OCI-LY1 (cell line): Measurements from ENCODE around the gene CD82.

Experiments used
- H2AFZ ChIP-seq: fragments of 200-600 bp; sonication (generic), shearing (Covaris generic); 2 replicates; pipeline ENCODE4 v1.6.0; 2014; ENCODE audit warnings: antibody characterized with exemption, mild to moderate bottlenecking, low read length
- H3F3A ChIP-seq: fragments of 200-600 bp; sonication (generic), shearing (Covaris generic); 2 replicates; pipeline ENCODE4 v1.6.0; 2014; ENCODE audit warnings: mild to moderate bottlenecking, antibody characterized with exemption, low read length, moderate library complexity; ENCODE audit not compliant: insufficient read depth
- H3K27ac ChIP-seq: fragments of 200-600 bp; sonication (generic); 2 replicates; pipeline ENCODE4 v1.5.1; 2014; ENCODE audit warnings: low read length, mixed run types, mild to moderate bottlenecking, low read depth; ENCODE audit not compliant: poor library complexity, severe bottlenecking
- H3K27me3 ChIP-seq: fragments of 200-600 bp; sonication (generic); 2 replicates; pipeline ENCODE4 v1.6.0; 2014; ENCODE audit warnings: antibody characterized with exemption, mild to moderate bottlenecking, low read length, moderate library complexity; ENCODE audit not compliant: insufficient read depth
- H3K36me3 ChIP-seq: fragments of 200-600 bp; sonication (generic); 2 replicates; pipeline ENCODE4 v1.6.1; 2014; ENCODE audit warnings: mild to moderate bottlenecking, antibody characterized with exemption, low read length, moderate library complexity, mixed read lengths; ENCODE audit not compliant: insufficient read depth
- H3K4me1 ChIP-seq: fragments of 200-600 bp; sonication (generic); 2 replicates; pipeline ENCODE4 v1.5.1; 2014; ENCODE audit warnings: mild to moderate bottlenecking, low read length, moderate library complexity; ENCODE audit not compliant: insufficient read depth, severe bottlenecking
- H3K4me2 ChIP-seq: fragments of 200-600 bp; sonication (generic), shearing (Covaris generic); 2 replicates; pipeline ENCODE4 v1.6.1; 2014; ENCODE audit warnings: low read length
- H3K4me3 ChIP-seq: fragments of 200-600 bp; sonication (generic); 2 replicates; pipeline ENCODE4 v1.5.1; 2014; ENCODE audit warnings: low read length, low read depth, mild to moderate bottlenecking, mixed read lengths; ENCODE audit not compliant: poor library complexity, severe bottlenecking
- H3K79me2 ChIP-seq: fragments of 200-600 bp; shearing (Covaris generic); 2 replicates; pipeline ENCODE4 v1.6.1; 2016; ENCODE audit warnings: mixed run types, low read length, mixed read lengths; ENCODE audit not compliant: insufficient read depth
- H3K9ac ChIP-seq: fragments of 200-600 bp; sonication (generic), shearing (Covaris generic); 2 replicates; pipeline ENCODE4 v1.6.1; 2014; ENCODE audit warnings: mild to moderate bottlenecking, low read length, mixed read lengths
- H3K9me2 ChIP-seq: fragments of 200-600 bp; sonication (generic), shearing (Covaris generic); 2 replicates; pipeline ENCODE4 v1.6.1; 2014; ENCODE audit warnings: low read depth, mild to moderate bottlenecking, low read length, mixed read lengths
- H3K9me3 ChIP-seq: fragments of 200-600 bp; shearing (Covaris generic); 2 replicates; pipeline ENCODE4 v1.6.1; 2014; ENCODE audit warnings: low read length, mixed read lengths
- H4K20me1 ChIP-seq: fragments of 200-600 bp; sonication (generic), shearing (Covaris generic); 2 replicates; pipeline ENCODE4 v1.6.0; 2016; ENCODE audit warnings: mild to moderate bottlenecking, low read length; ENCODE audit not compliant: insufficient read depth
- EZH2 ChIP-seq: fragments of 200-600 bp; sonication (generic), shearing (Covaris generic); IDR thresholded peaks from 2 replicates; pipeline ENCODE4 v1.8.0; 2017; ENCODE audit warnings: borderline replicate concordance, mixed run types, mild to moderate bottlenecking, antibody characterized with exemption, low read length, moderate library complexity, mixed read lengths
- TF ChIP-seq, protein P1 (sequence below): fragments of 200-600 bp; sonication (generic), shearing (Covaris generic); IDR thresholded peaks from 2 replicates; pipeline ENCODE4 v1.5.1; 2017; ENCODE audit warnings: mild to moderate bottlenecking, antibody characterized with exemption, low read length, moderate library complexity, mixed read lengths

The CD82 gene

DNA sequence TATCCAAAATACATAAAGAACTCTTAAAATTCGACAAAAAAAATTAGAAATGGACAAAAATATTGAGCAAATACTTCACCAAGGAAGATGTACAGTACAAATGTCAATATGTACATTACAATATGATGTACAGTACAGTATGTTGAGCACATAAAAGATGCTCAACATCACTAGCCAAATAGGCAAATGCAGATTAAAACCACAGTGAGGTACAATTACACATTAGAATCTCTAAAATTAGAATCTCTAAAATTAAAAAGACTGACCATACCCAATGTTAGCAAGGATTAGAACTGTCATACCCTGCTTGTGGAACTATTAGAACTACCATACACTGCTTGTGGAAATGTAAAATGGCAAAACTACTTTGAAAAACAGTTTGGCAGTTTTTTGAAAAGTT, 82.6 kb downstream of the CD82 start:
- Histone ChIP-seq H3K9me3 (no peaks in the 10 kb centered on the region), H3K9ac (no peak overlapping the region), H3K79me2 (no peaks in the 10 kb centered on the region), H3K4me3 (no peak overlapping the region), H3K27ac (no peak overlapping the region), H2AFZ (no peak overlapping the region), H4K20me1 (no peaks in the 10 kb centered on the region), H3K4me2 (no peak overlapping the region), H3K9me2 (no peaks in the 10 kb centered on the region), H3F3A (no peaks in the 10 kb centered on the region), H3K27me3 (no peaks in the 10 kb centered on the region), H3K36me3 (no peaks in the 10 kb centered on the region), H3K4me1 (no peaks in the 10 kb centered on the region)
- TF ChIP-seq, protein P1, sequence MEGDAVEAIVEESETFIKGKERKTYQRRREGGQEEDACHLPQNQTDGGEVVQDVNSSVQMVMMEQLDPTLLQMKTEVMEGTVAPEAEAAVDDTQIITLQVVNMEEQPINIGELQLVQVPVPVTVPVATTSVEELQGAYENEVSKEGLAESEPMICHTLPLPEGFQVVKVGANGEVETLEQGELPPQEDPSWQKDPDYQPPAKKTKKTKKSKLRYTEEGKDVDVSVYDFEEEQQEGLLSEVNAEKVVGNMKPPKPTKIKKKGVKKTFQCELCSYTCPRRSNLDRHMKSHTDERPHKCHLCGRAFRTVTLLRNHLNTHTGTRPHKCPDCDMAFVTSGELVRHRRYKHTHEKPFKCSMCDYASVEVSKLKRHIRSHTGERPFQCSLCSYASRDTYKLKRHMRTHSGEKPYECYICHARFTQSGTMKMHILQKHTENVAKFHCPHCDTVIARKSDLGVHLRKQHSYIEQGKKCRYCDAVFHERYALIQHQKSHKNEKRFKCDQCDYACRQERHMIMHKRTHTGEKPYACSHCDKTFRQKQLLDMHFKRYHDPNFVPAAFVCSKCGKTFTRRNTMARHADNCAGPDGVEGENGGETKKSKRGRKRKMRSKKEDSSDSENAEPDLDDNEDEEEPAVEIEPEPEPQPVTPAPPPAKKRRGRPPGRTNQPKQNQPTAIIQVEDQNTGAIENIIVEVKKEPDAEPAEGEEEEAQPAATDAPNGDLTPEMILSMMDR, result no peak
- no peak for TF ChIP-seq EZH2

DNA sequence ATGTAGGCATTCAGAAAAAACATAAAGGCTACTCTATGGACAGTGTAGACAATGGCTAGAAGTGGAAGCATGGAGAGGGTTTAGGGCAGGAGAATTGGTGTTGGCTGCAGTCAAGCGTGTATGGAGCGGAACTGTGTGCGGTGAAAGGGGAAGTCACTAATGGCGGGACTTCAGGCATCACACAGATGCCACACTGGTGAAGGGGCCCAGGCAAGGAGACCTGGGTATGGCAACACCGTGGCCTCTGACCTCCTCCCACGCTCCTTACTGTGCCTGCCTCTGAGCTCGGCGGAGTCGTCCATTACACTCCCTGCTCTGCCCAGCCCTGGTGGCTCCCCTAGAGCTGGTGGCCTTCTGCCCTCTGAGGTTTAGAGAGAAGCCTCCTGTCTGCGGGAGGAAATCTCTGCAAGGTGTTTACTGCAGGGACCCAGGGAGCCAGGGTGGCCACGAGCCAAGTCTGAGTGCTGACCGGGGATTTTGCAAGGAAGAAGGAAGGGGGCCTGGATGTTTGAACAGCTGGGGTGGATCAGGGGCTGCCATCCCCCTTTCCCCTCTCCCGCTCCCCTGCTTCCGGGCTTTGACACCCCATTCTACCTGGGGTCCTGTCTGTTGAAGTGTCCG, 86.2 kb downstream of the CD82 start:
- Histone ChIP-seq H3F3A (no peaks in the 10 kb centered on the region), H3K9me2 (no peaks in the 10 kb centered on the region), H3K4me2 (no peak overlapping the region), H2AFZ (no peak overlapping the region), H3K27me3 (no peaks in the 10 kb centered on the region), H3K36me3 (no peaks in the 10 kb centered on the region), H4K20me1 (no peaks in the 10 kb centered on the region), H3K79me2 (no peaks in the 10 kb centered on the region), H3K27ac (no peak overlapping the region), H3K4me3 (no peak overlapping the region), H3K9ac (no peak overlapping the region), H3K9me3 (no peaks in the 10 kb centered on the region), H3K4me1 (no peaks in the 10 kb centered on the region)
- TF ChIP-seq, protein P1, result no peak
- TF ChIP-seq EZH2, result no peak

DNA sequence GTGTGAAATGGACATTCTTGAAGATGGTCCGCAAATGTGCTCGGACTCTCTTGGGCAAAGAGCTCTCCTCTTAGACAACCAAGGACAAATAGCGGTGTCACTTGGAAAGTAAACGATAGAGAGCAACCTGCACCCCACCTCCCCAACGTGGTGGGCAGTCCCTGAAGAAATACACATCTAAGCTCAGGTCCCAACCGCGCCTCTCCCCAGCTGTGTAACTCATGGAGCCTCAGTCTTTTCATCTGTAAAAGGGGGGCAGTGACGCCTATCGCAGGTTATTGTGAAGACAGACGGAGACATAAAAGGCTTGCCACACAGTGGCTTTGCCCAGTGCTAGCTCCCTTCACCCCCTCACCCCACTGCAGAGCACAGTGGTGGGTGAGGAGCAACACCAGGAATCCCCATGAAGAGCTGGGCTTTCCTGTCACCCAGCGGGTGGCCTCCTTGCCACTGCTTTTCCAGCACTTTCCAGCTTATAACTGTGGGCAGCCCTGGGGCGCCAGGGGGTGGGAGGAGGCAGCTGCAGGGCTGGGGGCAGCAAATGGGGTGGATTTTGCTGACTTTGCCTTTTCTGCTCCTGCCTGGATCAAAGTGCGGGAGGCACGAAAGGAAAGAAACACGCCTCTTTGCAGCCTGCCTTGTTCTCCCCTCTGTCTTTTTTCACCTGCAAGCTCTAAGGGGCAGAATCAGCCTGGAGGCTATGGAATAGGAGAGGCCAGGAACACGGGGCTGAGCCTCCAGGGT, 87.6 kb downstream of the CD82 start:
- Histone ChIP-seq H3K9ac (no peak overlapping the region), H3K4me1 (no peaks in the 10 kb centered on the region), H3K27ac (no peak overlapping the region), H3K36me3 (no peaks in the 10 kb centered on the region), H3K4me3 (no peak overlapping the region), H3F3A (no peaks in the 10 kb centered on the region), H3K9me2 (no peaks in the 10 kb centered on the region), H3K27me3 (no peaks in the 10 kb centered on the region), H3K4me2 (no peak overlapping the region), H2AFZ (no peak overlapping the region), H3K9me3 (no peaks in the 10 kb centered on the region), H4K20me1 (no peaks in the 10 kb centered on the region), H3K79me2 (no peaks in the 10 kb centered on the region)
- TF ChIP-seq, protein P1, result no peak
- no peak for TF ChIP-seq EZH2
